CD4-positive, alpha-beta memory T cell (primary cell): ENCODE results near the gene CDK18. TPM values are rescaled to one million over a fixed set of nuclear protein-coding genes. Genes with fewer than 3 reads are reported as not detected.
A peak's percentile ranks its signal among the peaks of the same experiment; 100 is the strongest.

Source experiments
- CTCF ChIA-PET: fragments of 350-600 bp; sonication (Branson Sonifier 250); formaldehyde crosslinking; loops from one replicate; lab custom pipeline; 2021; ENCODE audit warnings: inconsistent platforms; ENCODE audit not compliant: partially characterized antibody; lab: Charles Lee
- POLR2A ChIA-PET: fragments of 350-600 bp; sonication (Branson Sonifier 250); formaldehyde crosslinking; loops from one replicate; lab custom pipeline; 2021; ENCODE audit not compliant: partially characterized antibody; lab: Charles Lee
- DNase-seq, 5 donors: peaks; one replicate each; pipeline versions ENCODE4 v3.0.0 to v3.0.0-alpha.2; 2020 to 2022; ENCODE audit warnings: mixed read lengths in 1 of 5
- H3K27ac ChIP-seq: one replicate; pipeline ENCODE4 v1.7.0; 2013; ENCODE audit warnings: low read depth, low read length
- H3K27me3 ChIP-seq: 2 replicates; pipeline ENCODE4 v1.7.0; 2013; ENCODE audit warnings: mild to moderate bottlenecking, low read length, moderate library complexity; ENCODE audit not compliant: insufficient read depth
- H3K36me3 ChIP-seq: 2 replicates; pipeline ENCODE4 v1.7.0; 2013; ENCODE audit warnings: mild to moderate bottlenecking, low read length, moderate library complexity; ENCODE audit not compliant: insufficient read depth
- H3K4me1 ChIP-seq: 2 replicates; pipeline ENCODE4 v1.7.0; 2013; ENCODE audit warnings: mild to moderate bottlenecking, low read length, moderate library complexity; ENCODE audit not compliant: insufficient read depth
- H3K4me3 ChIP-seq, 2 donors: one replicate each; pipeline ENCODE4 v1.7.0; 2013; ENCODE audit warnings: low read length in 2 of 2, mild to moderate bottlenecking in 1 of 2
- H3K9me3 ChIP-seq, 2 donors: one replicate each; pipeline ENCODE4 v1.7.0; 2013; ENCODE audit warnings: low read length in 2 of 2, control low read depth in 1 of 2; ENCODE audit not compliant: control insufficient read depth in 1 of 2
- H3K27ac Mint-ChIP-seq, 7 donors: one replicate each; pipeline ENCODE4 v1.8.0; 2020 to 2021; ENCODE audit warnings: mixed read lengths in 7 of 7, mild to moderate bottlenecking in 6 of 7, inconsistent platforms in 3 of 7, moderate library complexity in 3 of 7
- H3K27me3 Mint-ChIP-seq, 2 donors: one replicate each; pipeline ENCODE4 v1.8.0; 2020 to 2021; ENCODE audit warnings: mixed read lengths in 2 of 2
- H3K36me3 Mint-ChIP-seq, 2 donors: one replicate each; pipeline ENCODE4 v1.8.0; 2020 to 2021; ENCODE audit warnings: mixed read lengths in 2 of 2, inconsistent platforms in 1 of 2, mild to moderate bottlenecking in 1 of 2
- H3K4me1 Mint-ChIP-seq, 4 donors: one replicate each; pipeline ENCODE4 v1.8.0; 2020 to 2021; ENCODE audit warnings: mixed read lengths in 4 of 4, mild to moderate bottlenecking in 1 of 4
- H3K4me3 Mint-ChIP-seq, 8 donors: one replicate each; pipeline ENCODE4 v1.8.0; 2020 to 2021; ENCODE audit warnings: mixed read lengths in 8 of 8, mild to moderate bottlenecking in 7 of 8, moderate library complexity in 6 of 8, inconsistent platforms in 3 of 8
- H3K9me3 Mint-ChIP-seq, 8 donors: one replicate each; pipeline ENCODE4 v1.8.0; 2020 to 2021; ENCODE audit warnings: mixed read lengths in 8 of 8, mild to moderate bottlenecking in 5 of 8, inconsistent platforms in 3 of 8, moderate library complexity in 1 of 8
- intact Hi-C: fragments of 100-400 bp; cut with micrococcal nuclease; formaldehyde crosslinking; loops from one replicate; pipeline ENCODE4 v1.15.1; 2023
- polyA plus RNA-seq, 2 donors: library from polyadenylated mRNA; unstranded; fragments of 300-500 nt; fragmentation: Illumina TruSeq; gene quantifications; one replicate each; pipeline ENCODE4 v1.2.3, GENCODE V29; 2021
- total RNA-seq, 2 experiments: library from RNA; stranded (reverse); gene quantifications; one replicate each; pipeline ENCODE4 v1.2.3, GENCODE V29; 2021

The CDK18 gene
- total and polyA plus RNA-seq, 4 experiments from 2014 or later, result 0.25 to 1.3 (median 0.77) TPM

DNA sequence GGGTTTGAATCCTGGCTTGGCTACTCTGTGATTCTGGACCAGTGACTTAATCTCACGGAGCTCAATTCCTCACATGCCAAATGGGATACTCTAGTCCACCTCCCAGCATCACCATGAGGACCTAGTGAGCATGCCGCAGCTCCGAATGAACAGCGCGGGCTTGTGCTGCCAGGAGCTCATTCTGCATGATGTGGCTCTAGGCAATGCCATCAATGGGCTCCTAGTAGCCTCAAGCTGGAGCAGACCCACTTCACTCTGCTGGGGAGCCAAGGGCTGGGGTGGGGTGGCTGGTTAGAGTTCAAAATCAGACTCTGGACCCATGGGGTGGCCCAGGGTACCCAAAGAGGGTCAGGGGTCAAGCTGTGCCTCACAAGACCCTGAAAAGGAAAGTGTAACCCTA lies 41.5 kb downstream of the CDK18 start:
- peaks cover 0 to 9% (median 3%) of the 10 kb centered on the region in 4 donors for H3K4me1 Mint-ChIP-seq
- peaks cover 35 to 48% of the 10 kb centered on the region in 2 donors for H3K27me3 Mint-ChIP-seq
- no peak overlapping the region for H3K4me3 Mint-ChIP-seq
- ChIA-PET CTCF (interaction anchor here (1.0 kb wide), 1 partner anchor 22 kb away, joined by 3 read pairs; no protein-coding TSS in a partner anchor), POLR2A (no interaction called here)
- DNase-seq, result no peak
- Histone ChIP-seq H3K27ac (no peak overlapping the region), H3K4me3 (no peak overlapping the region), H3K9me3 (no peaks in the 10 kb centered on the region), H3K4me1 (no peaks in the 10 kb centered on the region), H3K36me3 (no peaks in the 10 kb centered on the region), H3K27me3 (peaks cover 3% of the 10 kb centered on the region)
- no peaks in the 10 kb centered on the region for H3K36me3 Mint-ChIP-seq
- H3K9me3 Mint-ChIP-seq, result no peaks in the 10 kb centered on the region
- intact Hi-C loops, result no loop called here
- H3K27ac Mint-ChIP-seq, result no peak overlapping the region

DNA sequence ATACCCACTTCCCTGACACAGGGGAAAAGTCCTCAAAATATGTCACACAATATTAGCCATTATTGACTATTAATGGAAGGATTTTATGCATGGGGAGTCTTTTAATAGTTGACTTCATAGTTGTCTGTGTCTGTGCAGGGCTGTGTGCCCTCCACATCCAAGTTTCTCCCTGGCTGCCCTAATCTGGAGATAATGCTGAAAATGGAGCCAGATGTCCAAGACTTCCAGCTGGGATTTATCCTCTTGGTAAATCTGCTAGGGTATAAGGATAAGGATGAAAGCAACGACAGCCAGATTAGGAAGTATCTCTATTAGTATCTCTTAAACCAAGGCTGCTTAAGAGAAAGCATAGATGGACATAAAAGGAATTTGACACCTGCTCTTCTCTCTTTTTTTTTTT lies 42.1 kb downstream of the CDK18 start:
- Mint-ChIP-seq H3K27ac (no peak overlapping the region), H3K36me3 (no peaks in the 10 kb centered on the region), H3K27me3 (peaks cover 38 to 45% of the 10 kb centered on the region in 2 donors), H3K4me3 (no peak overlapping the region), H3K4me1 (peaks cover 0 to 9% (median 3%) of the 10 kb centered on the region in 4 donors), H3K9me3 (peaks cover 0 to 1% (median 0%) of the 10 kb centered on the region in 8 donors)
- ChIA-PET POLR2A (no interaction called here), CTCF (interaction anchor here (0.7 to 1.0 kb wide), 2 partner anchors 22 to 45 kb away, joined by 3 read pairs; no protein-coding TSS in a partner anchor)
- H3K4me3 ChIP-seq, result no peak overlapping the region
- H3K27ac ChIP-seq, result no peak overlapping the region
- H3K27me3 ChIP-seq, result peaks cover 3% of the 10 kb centered on the region
- H3K4me1 ChIP-seq, result no peaks in the 10 kb centered on the region
- intact Hi-C loops, result no loop called here
- DNase-seq, result no peak
- H3K36me3 ChIP-seq, result no peaks in the 10 kb centered on the region
- no peaks in the 10 kb centered on the region for H3K9me3 ChIP-seq

DNA sequence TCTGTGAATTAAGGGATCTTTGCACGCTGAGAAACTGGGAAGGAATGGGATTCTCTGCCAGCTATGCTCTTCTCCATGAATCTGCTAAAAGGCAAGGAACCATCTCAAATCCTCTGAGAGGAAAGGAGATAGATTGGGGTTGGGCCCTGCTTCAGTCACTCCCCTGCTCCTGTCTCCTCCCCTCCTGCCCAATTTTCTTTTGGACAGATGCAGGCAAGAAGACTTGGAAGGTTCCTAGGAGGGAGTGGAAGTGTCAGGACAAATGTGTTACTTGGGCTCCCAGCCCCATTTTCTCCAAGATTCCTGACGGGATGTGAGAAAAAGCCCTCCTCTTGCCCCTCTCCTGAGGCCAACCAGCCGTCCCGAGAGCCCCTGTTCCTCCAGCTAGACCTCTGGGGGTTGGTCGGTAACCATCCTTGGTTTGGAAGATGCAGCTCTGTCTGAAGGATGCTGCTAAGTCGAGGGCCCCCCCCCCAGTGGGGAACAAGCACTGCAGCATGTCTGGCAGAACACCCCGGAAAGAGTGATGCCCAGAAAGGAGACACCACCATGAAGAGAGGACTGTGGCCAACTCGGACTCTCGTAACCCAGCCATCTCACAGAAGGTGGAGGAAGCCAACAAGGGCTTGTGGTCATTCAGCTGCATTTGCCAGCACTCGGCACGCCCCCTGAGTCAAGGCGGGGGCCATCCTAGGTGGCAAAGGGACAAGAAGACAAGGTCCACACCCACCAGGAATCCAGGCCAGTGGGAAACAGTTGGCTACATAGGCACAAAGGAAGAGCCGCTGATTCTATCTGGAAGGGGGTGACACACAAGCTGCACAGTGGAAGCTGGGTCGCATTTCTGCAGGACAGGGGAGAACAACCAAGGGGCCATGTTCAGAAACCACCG lies 43.7 kb downstream of the CDK18 start:
- H3K4me3 Mint-ChIP-seq, result no peak overlapping the region
- H3K4me1 Mint-ChIP-seq, result peaks cover 0 to 9% (median 3%) of the 10 kb centered on the region in 4 donors
- Histone ChIP-seq H3K36me3 (no peaks in the 10 kb centered on the region), H3K4me1 (no peaks in the 10 kb centered on the region), H3K27ac (no peak overlapping the region), H3K9me3 (no peaks in the 10 kb centered on the region), H3K27me3 (peaks cover 3% of the 10 kb centered on the region), H3K4me3 (no peak overlapping the region)
- ChIA-PET POLR2A (no interaction called here), CTCF (interaction anchor here (0.7 to 1.1 kb wide), 2 partner anchors 24 to 163 kb away, joined by 3 read pairs; no protein-coding TSS in a partner anchor)
- DNase-seq, result no peak
- H3K27ac Mint-ChIP-seq, result peak overlapping the region in 1 of 7 donors; percentile 27
- no peaks in the 10 kb centered on the region for H3K36me3 Mint-ChIP-seq
- peaks cover 0 to 5% (median 0%) of the 10 kb centered on the region in 8 donors for H3K9me3 Mint-ChIP-seq
- H3K27me3 Mint-ChIP-seq, result peaks cover 38 to 47% of the 10 kb centered on the region in 2 donors
- intact Hi-C loops, result no loop called here

DNA sequence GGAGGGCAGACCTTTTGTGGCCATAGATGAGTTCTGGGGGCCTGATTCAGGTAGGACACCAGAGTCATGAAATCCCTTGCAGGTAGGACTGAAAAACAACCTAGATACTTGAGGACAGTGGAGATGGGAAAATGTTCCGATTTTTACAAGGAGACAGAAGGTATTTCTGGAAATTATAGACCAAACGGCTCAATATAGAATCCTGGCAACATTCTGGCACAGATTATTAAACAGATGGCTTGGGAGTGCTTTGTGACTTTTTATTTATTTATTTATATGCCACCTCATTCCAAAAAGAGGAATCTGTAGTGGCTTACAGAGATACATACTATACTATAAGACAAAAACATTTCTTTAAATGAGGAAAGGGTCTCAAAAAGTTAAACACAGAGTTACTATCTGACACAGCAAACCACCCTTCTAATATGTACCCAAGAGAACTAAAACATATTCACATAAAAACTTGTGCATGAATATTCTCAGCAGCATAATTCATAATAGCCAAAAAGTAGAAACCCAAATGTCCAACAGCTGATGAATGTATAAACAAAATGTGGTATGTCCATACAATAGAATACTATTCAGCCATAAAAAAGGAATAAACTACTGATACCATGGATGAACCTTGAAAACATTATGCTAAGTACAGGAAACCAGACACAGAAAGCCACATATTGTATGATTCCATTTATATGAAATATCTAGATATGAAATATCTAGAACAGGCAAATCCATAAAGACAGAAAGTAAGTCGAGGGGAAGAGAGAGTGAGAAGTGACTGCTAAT lies 49.8 kb downstream of the CDK18 start:
- peaks cover 3% of the 10 kb centered on the region for H3K27me3 ChIP-seq
- H3K27me3 Mint-ChIP-seq, result peaks cover 35 to 39% of the 10 kb centered on the region in 2 donors
- H3K27ac ChIP-seq, result no peak overlapping the region
- POLR2A ChIA-PET, result no interaction called here
- H3K27ac Mint-ChIP-seq, result no peak overlapping the region
- H3K36me3 Mint-ChIP-seq, result peaks cover 2 to 15% of the 10 kb centered on the region in 2 donors
- CTCF ChIA-PET, result no interaction called here
- no peaks in the 10 kb centered on the region for H3K4me1 ChIP-seq
- DNase-seq, result no peak
- H3K9me3 ChIP-seq, result no peaks in the 10 kb centered on the region
- no peak overlapping the region for H3K4me3 Mint-ChIP-seq
- no peaks in the 10 kb centered on the region for H3K36me3 ChIP-seq
- H3K9me3 Mint-ChIP-seq, result peaks cover 3 to 33% (median 20%) of the 10 kb centered on the region in 8 donors
- intact Hi-C loops, result no loop called here
- no peaks in the 10 kb centered on the region for H3K4me1 Mint-ChIP-seq
- H3K4me3 ChIP-seq, result no peak overlapping the region

DNA sequence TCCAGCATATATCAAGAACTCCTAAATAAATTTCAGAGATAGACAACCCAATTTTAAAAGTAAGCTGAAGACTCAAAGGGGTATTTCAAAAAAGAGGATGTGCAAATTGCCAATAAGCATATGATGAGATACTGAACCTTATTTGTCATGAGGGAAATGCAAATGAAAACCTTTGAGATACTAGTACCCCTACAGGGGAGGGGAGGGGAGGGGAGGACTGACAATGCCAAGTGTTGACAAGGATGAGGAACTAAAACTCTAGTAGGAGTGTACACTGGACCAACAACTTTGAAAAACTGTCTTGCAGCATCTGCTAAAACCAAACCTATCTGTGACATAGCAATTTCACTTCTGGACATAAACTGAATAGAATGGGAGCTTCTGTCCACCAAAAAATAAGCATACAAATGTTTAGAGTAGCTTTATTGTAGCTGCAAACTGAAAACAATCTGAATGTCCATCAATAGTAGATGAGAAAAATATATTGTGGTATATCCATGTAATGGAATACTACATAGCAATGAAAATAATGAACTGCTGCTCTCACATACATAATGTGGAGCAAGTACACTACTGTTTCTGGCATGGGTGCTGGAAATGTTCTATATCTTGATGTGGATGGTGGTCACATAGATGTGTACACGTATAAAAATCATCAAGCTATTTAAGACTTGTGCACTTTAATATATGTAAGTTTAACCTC lies 57.2 kb downstream of the CDK18 start:
- Mint-ChIP-seq H3K4me3 (no peak overlapping the region), H3K4me1 (no peaks in the 10 kb centered on the region), H3K27me3 (peaks cover 18 to 34% of the 10 kb centered on the region in 2 donors), H3K27ac (no peak overlapping the region), H3K36me3 (no peaks in the 10 kb centered on the region), H3K9me3 (peaks cover 0 to 34% (median 13%) of the 10 kb centered on the region in 8 donors)
- no peak overlapping the region for H3K4me3 ChIP-seq
- ChIA-PET CTCF (no interaction called here), POLR2A (no interaction called here)
- DNase-seq, result no peak
- intact Hi-C loops, result no loop called here
- H3K9me3 ChIP-seq, result no peaks in the 10 kb centered on the region
- no peaks in the 10 kb centered on the region for H3K4me1 ChIP-seq
- H3K36me3 ChIP-seq, result no peaks in the 10 kb centered on the region
- peaks cover 7% of the 10 kb centered on the region for H3K27me3 ChIP-seq
- H3K27ac ChIP-seq, result no peak overlapping the region

DNA sequence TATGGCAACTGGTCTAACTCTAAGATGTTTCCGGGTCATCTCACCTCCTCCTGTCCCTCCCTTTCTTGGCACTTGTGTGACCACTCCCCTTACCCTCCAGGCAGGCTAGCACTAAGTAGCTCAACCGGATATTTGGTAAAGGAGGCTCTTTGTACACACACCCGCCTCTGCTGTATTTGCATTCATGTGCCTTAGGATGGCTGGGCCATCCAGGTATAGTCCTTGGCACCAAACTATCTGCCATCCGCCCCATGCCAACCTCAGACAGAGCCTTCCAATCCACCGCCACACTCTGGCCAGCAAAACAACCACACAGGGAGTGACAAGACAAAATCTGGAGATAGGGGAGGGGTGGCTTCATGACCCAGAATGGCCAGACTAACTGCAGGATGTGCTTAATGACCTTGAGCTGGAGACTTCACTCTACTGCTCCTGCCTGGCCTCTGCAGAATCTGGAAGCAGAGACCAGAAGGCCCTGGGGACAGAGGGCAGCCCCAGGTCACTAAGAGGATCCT lies 59.5 kb downstream of the CDK18 start:
- CTCF ChIA-PET, result no interaction called here
- DNase-seq, result no peak
- peak overlapping the region in 1 of 7 donors; percentile 14 for H3K27ac Mint-ChIP-seq

More for the DNA sequence above, 59.5 kb downstream of the CDK18 start:
- POLR2A ChIA-PET, result no interaction called here
- peaks cover 25 to 32% of the 10 kb centered on the region in 2 donors for H3K27me3 Mint-ChIP-seq
- intact Hi-C loops, result no loop called here
- Histone ChIP-seq H3K27ac (no peak overlapping the region), H3K27me3 (peaks cover 24% of the 10 kb centered on the region), H3K36me3 (no peaks in the 10 kb centered on the region), H3K4me3 (no peak overlapping the region), H3K9me3 (no peaks in the 10 kb centered on the region), H3K4me1 (no peaks in the 10 kb centered on the region)
- no peaks in the 10 kb centered on the region for H3K36me3 Mint-ChIP-seq
- peaks cover 3 to 5% (median 4%) of the 10 kb centered on the region in 4 donors for H3K4me1 Mint-ChIP-seq
- peak overlapping the region in 1 of 8 donors; percentile 58 for H3K4me3 Mint-ChIP-seq
- H3K9me3 Mint-ChIP-seq, result peaks cover 0 to 30% (median 10%) of the 10 kb centered on the region in 8 donors
